HepG2 (cell line): ENCODE results near the gene CLEC16A. TPM values are rescaled to one million over a fixed set of nuclear protein-coding genes. Genes with fewer than 3 reads are reported as not detected.

Source experiments
- AFF4 ChIP-seq: sonication (generic); formaldehyde crosslinking; IDR thresholded peaks from 2 replicates; pipeline ENCODE4 v1.4.0; 2020; ENCODE audit warnings: missing genetic modification reagents
- AGO1 ChIP-seq: fragments of 200-400 bp; formaldehyde crosslinking; IDR thresholded peaks from 2 replicates; pipeline ENCODE4 v1.6.1; 2017; ENCODE audit warnings: mild to moderate bottlenecking, low read depth, low read length, moderate library complexity; ENCODE audit not compliant: poor library complexity, severe bottlenecking
- DMAP1 ChIP-seq: IDR thresholded peaks from 2 replicates; pipeline ENCODE4 v1.6.1; 2016
- FOSL2 ChIP-seq: sonication (generic); formaldehyde crosslinking; IDR thresholded peaks from 2 replicates; pipeline ENCODE4 v1.4.0; 2020; ENCODE audit warnings: missing genetic modification reagents
- GTF2F1 ChIP-seq: fragments of 150-350 bp; IDR thresholded peaks from 2 replicates; pipeline ENCODE4 v1.6.1; 2014; ENCODE audit warnings: low read length
- HDAC1 ChIP-seq: sonication (generic); formaldehyde crosslinking; IDR thresholded peaks from 2 replicates; pipeline ENCODE4 v1.5.1; 2020; ENCODE audit warnings: mild to moderate bottlenecking, missing genetic modification reagents
- HNF4G ChIP-seq, 2 experiments: sonication (generic) in 1 of 2; formaldehyde crosslinking in 1 of 2; IDR thresholded peaks; 2 replicates each; pipeline versions ENCODE4 v1.4.0 to v1.6.1; 2011 to 2020; ENCODE audit warnings: borderline replicate concordance in 2 of 2, low read depth in 2 of 2, mild to moderate bottlenecking in 2 of 2, low read length in 1 of 2, missing genetic modification reagents in 1 of 2, moderate library complexity in 1 of 2
- MXD1 ChIP-seq: sonication (generic); formaldehyde crosslinking; IDR thresholded peaks from 2 replicates; pipeline ENCODE4 v1.4.0; 2020; ENCODE audit warnings: mild to moderate bottlenecking, missing genetic modification reagents
- PAF1 ChIP-seq: IDR thresholded peaks from 2 replicates; pipeline ENCODE4 v1.6.1; 2016; ENCODE audit warnings: missing genetic modification reagents, missing compliant biosample characterization
- PRPF4 ChIP-seq: fragments of 200-400 bp; formaldehyde crosslinking; IDR thresholded peaks from 2 replicates; pipeline ENCODE4 v1.6.1; 2016; ENCODE audit warnings: low read length, low read depth; ENCODE audit not compliant: poor library complexity, severe bottlenecking
- ZKSCAN8 ChIP-seq: IDR thresholded peaks from 2 replicates; pipeline ENCODE4 v1.6.1; 2016; ENCODE audit warnings: borderline replicate concordance, missing genetic modification reagents, missing compliant biosample characterization
- ZNF12 ChIP-seq: sonication (generic); formaldehyde crosslinking; IDR thresholded peaks from 2 replicates; pipeline ENCODE4 v1.5.0; 2020; ENCODE audit warnings: missing genetic modification reagents
- ZNF441 ChIP-seq: sonication (generic); formaldehyde crosslinking; IDR thresholded peaks from 2 replicates; pipeline ENCODE4 v1.7.0; 2021; ENCODE audit warnings: missing genetic modification reagents, borderline replicate concordance
- ZNF547 ChIP-seq: sonication (generic); formaldehyde crosslinking; IDR thresholded peaks from 2 replicates; pipeline ENCODE4 v1.5.1; 2020; ENCODE audit warnings: mild to moderate bottlenecking, missing genetic modification reagents
- ZNF703 ChIP-seq: sonication (generic); formaldehyde crosslinking; IDR thresholded peaks from 2 replicates; pipeline ENCODE4 v1.5.1; 2020; ENCODE audit warnings: missing genetic modification reagents, mild to moderate bottlenecking, moderate library complexity, borderline replicate concordance
- polyA plus RNA-seq, 8 experiments: library from polyadenylated mRNA; depleted of rRNA in 3 of 8; stranded (reverse) in 7 of 8; unstranded in 1 of 8; fragments of >200 nt; fragmentation: Illumina TruSeq in 4 of 8; extraction: Trizol in 4 of 8; gene quantifications; 2 replicates each; pipeline versions ENCODE4 v1.2.1 to v1.2.3, GENCODE V29; 2011 to 2016; ENCODE audit warnings: low read depth in 4 of 8, missing spikeins in 1 of 8, mixed read lengths in 1 of 8; ENCODE audit not compliant: insufficient read depth in 1 of 8
- total RNA-seq, 5 experiments: library from RNA; depleted of rRNA; stranded (reverse); fragments of >200 nt; fragmentation: Illumina TruSeq; extraction: Trizol; gene quantifications; 2 replicates each; pipeline ENCODE4 v1.2.3, GENCODE V29; 2016; ENCODE audit warnings: low read depth in 1 of 5
- TF ChIP-seq, protein P1 (sequence below): sonication (generic); formaldehyde crosslinking; IDR thresholded peaks from 2 replicates; pipeline ENCODE4 v1.5.1; 2020; ENCODE audit warnings: missing genetic modification reagents, mild to moderate bottlenecking, borderline replicate concordance
- TF ChIP-seq, protein P2 (sequence below): sonication (generic); formaldehyde crosslinking; IDR thresholded peaks from 2 replicates; pipeline ENCODE4 v1.5.1; 2020; ENCODE audit warnings: mild to moderate bottlenecking, missing genetic modification reagents, borderline replicate concordance

CLEC16A gene
- total and polyA plus RNA-seq, 2 of the 13 experiments (the other 11 are each of a cell fraction or from before 2014, with no cell fraction given): 8.5 to 10.3 TPM

- TF ChIP-seq ZNF547 (CRISPR knock-in tag) (peak; percentile 39; the same call in 1 of the 2 replicates), PRPF4 (no peak), ZKSCAN8 (peak; percentile 77; the same call in 1 of the 2 replicates), DMAP1 (0 out of 2 replicates have a peak, but pooled peaks have one; percentile 49), PAF1 (CRISPR knock-in tag) (no peak), FOSL2 (CRISPR knock-in tag) (peak; percentile 78), ZNF441 (CRISPR knock-in tag) (0 out of 2 replicates have a peak, but pooled peaks have one; percentile 22), HNF4G (IDR thresholded peaks at IDR 0.05; ENCODE audit: borderline replicate concordance, low read depth, low read length) (no peak), HNF4G (CRISPR knock-in tag; IDR thresholded peaks at IDR 0.05; ENCODE audit: borderline replicate concordance, low read depth) (no peak), HDAC1 (peak; percentile 68), AGO1 (no peak), AFF4 (0 out of 2 replicates have a peak, but pooled peaks have one; percentile 70), ZNF703 (CRISPR knock-in tag) (no peak), ZNF12 (no peak), MXD1 (CRISPR knock-in tag) (no peak), GTF2F1 (no peak)
- TF ChIP-seq, protein P1, sequence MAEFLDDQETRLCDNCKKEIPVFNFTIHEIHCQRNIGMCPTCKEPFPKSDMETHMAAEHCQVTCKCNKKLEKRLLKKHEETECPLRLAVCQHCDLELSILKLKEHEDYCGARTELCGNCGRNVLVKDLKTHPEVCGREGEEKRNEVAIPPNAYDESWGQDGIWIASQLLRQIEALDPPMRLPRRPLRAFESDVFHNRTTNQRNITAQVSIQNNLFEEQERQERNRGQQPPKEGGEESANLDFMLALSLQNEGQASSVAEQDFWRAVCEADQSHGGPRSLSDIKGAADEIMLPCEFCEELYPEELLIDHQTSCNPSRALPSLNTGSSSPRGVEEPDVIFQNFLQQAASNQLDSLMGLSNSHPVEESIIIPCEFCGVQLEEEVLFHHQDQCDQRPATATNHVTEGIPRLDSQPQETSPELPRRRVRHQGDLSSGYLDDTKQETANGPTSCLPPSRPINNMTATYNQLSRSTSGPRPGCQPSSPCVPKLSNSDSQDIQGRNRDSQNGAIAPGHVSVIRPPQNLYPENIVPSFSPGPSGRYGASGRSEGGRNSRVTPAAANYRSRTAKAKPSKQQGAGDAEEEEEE (CRISPR knock-in tag): peak; percentile 65; the same call in 1 of the 2 replicates
- TF ChIP-seq, protein P2, sequence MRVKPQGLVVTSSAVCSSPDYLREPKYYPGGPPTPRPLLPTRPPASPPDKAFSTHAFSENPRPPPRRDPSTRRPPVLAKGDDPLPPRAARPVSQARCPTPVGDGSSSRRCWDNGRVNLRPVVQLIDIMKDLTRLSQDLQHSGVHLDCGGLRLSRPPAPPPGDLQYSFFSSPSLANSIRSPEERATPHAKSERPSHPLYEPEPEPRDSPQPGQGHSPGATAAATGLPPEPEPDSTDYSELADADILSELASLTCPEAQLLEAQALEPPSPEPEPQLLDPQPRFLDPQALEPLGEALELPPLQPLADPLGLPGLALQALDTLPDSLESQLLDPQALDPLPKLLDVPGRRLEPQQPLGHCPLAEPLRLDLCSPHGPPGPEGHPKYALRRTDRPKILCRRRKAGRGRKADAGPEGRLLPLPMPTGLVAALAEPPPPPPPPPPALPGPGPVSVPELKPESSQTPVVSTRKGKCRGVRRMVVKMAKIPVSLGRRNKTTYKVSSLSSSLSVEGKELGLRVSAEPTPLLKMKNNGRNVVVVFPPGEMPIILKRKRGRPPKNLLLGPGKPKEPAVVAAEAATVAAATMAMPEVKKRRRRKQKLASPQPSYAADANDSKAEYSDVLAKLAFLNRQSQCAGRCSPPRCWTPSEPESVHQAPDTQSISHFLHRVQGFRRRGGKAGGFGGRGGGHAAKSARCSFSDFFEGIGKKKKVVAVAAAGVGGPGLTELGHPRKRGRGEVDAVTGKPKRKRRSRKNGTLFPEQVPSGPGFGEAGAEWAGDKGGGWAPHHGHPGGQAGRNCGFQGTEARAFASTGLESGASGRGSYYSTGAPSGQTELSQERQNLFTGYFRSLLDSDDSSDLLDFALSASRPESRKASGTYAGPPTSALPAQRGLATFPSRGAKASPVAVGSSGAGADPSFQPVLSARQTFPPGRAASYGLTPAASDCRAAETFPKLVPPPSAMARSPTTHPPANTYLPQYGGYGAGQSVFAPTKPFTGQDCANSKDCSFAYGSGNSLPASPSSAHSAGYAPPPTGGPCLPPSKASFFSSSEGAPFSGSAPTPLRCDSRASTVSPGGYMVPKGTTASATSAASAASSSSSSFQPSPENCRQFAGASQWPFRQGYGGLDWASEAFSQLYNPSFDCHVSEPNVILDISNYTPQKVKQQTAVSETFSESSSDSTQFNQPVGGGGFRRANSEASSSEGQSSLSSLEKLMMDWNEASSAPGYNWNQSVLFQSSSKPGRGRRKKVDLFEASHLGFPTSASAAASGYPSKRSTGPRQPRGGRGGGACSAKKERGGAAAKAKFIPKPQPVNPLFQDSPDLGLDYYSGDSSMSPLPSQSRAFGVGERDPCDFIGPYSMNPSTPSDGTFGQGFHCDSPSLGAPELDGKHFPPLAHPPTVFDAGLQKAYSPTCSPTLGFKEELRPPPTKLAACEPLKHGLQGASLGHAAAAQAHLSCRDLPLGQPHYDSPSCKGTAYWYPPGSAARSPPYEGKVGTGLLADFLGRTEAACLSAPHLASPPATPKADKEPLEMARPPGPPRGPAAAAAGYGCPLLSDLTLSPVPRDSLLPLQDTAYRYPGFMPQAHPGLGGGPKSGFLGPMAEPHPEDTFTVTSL (CRISPR knock-in tag): no peak
Measured at GRCh38 chr16:10918294-10919002, 25.9 kb upstream of the CLEC16A start (continued).
